CD4-positive, alpha-beta T cell treated with Interferon gamma for 1 hour (primary cell): ENCODE measurements around the gene SYK.
"Not testable (repeated sequence)": the region's sequence is repeated elsewhere in the genome, so short reads cannot be mapped to it uniquely, and the experiment has no call there.

Source experiments
- DNase-seq: peaks from one replicate; pipeline ENCODE4 v3.0.0-alpha.2; 2020

The SYK gene

DNA sequence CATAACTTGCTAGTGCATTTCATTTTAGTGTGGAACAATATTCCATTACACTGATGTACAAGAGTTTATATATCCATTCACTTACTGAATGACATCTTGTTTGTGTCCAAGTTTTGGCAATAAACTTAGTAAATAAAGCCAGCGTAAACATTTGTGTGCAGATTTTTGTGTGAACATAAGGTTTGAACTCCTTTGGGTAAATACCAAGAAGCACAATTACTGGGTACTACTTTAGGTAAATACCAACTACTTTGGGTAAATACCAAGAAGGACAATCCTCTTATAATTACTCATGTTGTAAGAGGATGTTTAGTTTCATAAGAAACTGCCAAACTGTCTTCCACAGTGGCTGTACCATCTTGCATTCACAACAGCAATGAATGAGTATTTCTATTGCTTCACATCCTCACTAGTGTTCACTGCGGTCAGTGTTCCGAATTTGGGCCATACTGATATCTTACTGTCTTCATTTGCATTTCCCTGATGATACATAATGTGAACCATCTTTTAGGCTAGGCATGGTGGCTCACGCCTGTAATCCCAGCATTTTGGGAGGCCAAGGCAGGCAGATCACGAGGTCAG lies 2.3 kb upstream of the SYK start:
- no peak for DNase-seq

GRCh38 chr9:90801973-90802322 lies 329 bp downstream of the SYK start:
- no peak for DNase-seq

- DNase-seq = no peak
These were observed 867 bp downstream of the SYK start for GRCh38 chr9:90802386-90802985.

- no peak for DNase-seq
These were observed 2.4 kb downstream of the SYK start for GRCh38 chr9:90803860-90804593.

DNA sequence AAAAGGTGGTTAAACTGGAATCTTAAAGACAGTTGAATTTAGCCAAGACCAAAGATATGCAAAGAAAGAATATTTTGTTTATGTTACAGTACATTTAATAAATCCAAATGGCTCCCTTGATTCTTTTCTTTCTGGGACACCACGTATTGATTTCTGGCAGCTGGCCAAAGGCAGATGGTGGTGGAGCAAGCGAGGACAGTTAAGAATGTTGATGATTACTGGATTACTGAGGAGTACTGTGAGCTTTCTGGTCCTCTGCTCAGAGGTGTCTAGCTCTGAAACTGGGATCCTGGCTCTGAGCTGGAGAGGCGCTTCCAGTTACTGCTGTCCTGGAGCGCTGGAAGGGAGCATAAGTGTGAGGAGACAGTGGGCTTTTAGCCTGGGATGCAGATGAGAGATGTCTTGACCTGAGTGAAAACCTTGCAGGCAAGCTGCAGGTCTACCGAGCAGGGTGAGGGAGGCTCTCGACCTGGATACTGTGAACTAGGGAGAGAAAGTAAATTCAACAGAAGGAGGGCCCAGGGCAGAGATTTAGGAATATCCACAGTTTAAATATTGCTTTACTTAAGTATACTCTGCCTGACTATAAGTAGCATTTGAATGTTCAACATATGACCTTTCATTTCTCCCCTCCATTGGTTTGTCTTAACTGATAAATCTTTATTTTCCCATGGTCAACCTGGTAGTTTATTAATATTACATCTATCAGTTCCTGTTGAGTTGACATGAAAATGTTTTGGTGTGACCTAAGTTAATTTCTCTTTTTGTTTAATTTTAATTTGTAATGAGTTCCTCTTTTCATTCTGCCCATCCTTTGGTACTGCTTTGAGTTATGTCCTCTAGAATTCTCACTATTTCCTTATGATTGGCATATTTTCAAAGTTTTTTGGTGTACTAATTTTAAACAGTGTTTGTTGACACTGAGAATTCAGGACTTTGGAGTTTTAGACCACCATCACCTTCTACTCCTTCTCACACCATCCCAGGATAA lies 3.7 kb downstream of the SYK start:
- DNase-seq = no peak

DNA sequence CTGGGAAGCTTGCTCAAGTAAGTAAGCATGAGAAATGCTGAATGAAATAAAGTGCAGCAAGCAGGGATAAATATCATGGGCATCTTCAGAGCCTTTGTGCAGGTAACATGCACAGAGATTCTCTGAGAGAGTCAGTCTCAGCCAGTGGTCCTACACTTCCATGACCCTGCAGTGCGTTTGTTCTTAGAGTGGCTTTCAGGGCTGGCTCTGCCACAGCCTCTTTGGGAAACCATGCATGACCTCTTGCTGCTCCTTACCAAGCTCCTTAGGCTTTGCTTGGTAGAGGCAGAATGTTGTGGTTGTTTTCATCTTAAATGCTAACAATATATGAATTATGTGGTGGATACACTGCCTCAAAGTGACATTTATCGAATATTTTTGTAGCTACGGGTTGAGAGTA lies 5.4 kb downstream of the SYK start:
- no peak for DNase-seq

GRCh38 chr9:90808398-90808797 lies 6.8 kb downstream of the SYK start:
- no peak for DNase-seq

DNA sequence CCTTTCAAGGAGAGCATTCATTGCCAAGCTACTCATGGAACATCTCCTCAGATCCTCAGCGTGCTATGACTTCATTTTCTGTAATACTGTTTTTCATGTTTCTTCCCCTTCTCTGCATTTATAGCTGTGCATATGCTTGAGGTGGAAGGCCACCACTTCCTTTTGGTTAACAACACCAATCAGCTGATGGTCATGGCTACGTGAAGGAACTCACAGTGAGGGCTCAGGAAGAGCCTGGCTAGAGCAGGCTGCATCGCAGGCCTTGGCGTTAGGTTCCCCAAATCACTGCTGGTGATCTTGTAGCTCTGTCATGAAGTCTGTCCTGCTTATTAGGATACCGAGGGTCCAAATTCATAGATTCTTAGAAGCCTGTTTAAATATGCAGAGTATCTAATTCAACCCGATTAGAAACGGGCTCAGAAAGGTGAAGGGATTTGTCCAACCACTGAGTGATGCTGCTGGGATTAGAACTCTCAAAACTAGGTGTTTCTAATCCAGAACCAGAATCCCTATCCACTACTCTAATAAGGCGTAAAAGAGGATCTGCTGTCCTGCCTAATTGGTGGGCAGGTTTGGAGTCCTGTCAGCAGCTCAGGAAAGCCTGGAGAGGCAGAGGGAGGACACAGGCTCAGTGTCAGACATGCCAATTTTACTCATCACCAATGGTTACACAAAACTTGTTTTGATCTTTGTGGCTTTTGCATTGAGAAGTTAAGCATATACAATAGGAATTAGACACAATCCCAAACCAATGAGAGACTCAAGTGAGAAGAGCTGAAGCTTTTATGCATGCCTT lies 7.5 kb downstream of the SYK start:
- DNase-seq = peak; percentile 36

- no peak for DNase-seq
These were observed 9.1 kb downstream of the SYK start for GRCh38 chr9:90810691-90811090.

- no peak for DNase-seq
These were observed 11.4 kb downstream of the SYK start for GRCh38 chr9:90813046-90813445.

- DNase-seq = no peak
These were observed 11.9 kb downstream of the SYK start for GRCh38 chr9:90813523-90813922.

DNA sequence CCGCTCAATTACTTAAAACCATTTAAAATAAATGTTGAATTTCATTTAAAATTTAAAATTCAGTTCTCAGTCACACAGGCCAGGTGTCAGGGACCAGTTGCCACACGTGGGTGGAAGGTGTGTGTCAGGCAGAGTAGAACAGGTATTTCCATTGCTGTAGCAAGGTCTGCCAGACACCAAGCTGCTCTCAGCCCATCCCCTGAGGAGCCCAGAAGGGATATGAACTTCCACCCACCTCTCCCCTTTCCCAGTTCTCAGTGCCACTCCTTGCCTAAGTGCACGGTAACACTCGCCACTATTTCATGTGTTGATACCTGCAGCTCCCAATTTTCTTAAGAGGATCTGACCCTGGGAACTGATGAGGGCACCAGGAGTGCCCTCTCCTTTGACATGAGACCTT lies 12.7 kb downstream of the SYK start:
- DNase-seq = no peak

DNA sequence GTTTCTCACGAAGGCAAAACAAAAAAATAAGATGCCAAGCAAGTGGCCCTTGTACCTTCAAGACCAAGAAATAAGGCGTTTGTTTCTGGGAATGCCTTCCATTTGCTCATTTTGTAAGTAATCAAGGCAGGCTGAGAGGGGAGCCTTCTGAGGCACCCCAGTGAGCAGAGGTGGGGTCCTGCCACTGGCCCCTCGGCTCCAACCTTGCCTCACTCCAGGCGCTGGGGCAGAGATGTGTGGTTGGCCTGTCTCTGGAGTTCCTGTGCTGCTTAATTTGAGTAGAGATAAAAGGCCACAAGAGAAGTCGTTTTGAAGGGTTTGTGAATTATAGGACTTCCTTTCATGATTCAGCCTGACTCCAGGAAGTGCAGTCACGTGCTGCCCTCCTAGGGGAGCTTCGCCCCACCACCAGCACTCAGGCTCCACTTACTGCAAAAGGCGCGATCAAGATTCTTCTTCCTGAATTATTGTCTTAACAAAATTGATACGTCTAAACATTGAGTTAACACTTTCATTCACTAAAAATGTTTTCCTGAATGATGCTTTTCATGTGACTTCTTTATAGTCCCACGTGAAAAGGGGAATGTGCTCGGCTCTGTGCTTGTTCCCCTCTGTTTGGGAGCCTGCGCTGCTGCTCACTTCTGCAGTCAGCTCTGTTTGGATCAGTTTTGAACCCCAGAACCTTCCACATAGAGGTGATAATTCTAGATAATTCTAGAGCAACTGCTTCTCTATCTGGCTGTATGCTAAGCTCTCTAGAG lies 13.7 kb downstream of the SYK start:
- DNase-seq = peak; percentile 37

DNA sequence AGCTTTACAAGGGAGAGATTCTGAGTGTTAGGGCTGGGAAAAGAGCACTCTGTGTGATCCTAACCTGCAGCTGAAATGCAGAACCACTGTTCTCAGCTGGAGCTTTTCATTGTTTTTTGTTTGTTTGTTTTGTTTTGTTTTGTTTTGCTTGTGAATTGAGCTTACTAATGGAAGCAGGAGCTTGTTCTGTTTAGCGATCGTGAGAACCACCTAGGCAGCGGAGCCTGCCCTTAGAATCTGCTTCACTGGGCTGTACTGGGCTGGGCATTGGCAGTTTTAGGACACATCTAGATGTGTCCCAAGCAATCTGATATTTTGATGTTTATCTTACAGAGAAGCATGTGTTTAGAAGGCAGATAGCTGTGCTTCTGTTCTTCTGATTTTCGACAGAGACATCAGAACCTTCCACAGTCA lies 14.3 kb downstream of the SYK start:
- DNase-seq = no peak

- no peak for DNase-seq
These were observed 15.1 kb downstream of the SYK start for GRCh38 chr9:90816690-90817089.

DNA sequence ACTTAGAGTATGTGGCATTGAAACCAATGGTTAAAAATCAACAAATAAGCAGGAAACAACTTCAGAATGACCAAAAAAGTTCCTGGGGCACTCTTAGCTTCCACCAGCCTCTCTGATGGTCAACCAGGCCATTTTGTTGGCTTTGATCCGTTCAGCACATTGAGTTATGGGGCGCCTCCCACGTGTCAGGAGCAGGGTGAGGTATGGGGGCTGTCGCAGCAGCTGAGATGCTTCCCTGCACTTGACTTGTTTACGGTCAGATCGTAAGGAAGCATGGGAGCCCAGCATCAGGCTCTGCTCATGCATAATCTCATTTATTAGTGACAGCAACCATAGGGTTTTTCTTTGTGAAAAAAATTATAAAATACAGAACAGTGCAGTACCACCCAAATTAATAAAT lies 16.7 kb downstream of the SYK start:
- no peak for DNase-seq

DNA sequence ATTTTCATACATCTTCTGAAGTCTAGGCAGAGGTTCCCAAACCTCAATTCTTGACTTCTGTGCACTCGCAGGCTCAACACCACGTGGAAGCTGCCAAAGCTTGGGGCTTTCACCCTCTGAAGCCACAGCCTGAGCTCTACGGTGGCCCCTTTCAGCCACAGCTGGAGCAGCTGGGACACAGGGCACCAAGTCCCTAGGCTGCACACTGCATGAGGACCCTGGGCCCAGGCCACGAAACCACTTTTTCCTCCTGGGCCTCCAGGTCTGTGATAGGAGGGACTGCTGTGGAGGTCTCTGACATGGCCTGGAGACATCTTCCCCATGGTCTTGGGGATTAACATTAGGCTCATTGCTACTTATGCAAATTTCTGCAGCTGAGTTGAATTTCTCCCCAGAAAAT lies 18.8 kb downstream of the SYK start:
- not testable (repeated sequence) for DNase-seq

DNA sequence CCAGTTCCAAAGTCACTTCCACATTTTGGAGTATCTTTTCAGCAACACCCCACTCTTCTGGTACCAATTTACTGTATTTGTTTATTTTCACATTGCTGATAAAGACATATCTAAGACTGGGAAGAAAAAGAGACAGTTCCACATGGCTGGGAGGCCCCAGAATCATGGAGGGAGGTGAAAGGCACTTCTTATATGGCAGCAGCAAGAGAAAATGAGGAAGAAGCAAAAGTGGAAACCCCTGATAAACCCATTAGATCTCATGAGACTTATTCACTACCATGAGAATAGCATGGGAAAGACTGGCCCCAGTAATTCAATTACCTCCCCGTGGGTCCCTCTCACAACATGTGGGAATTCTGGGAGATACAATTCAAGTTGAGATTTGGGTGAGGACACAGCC lies 19.6 kb downstream of the SYK start:
- DNase-seq = not testable (repeated sequence)

- no peak for DNase-seq
These were observed 20.1 kb downstream of the SYK start for GRCh38 chr9:90821697-90822096.

- DNase-seq = no peak
These were observed 21.2 kb downstream of the SYK start for GRCh38 chr9:90822866-90823265.

DNA sequence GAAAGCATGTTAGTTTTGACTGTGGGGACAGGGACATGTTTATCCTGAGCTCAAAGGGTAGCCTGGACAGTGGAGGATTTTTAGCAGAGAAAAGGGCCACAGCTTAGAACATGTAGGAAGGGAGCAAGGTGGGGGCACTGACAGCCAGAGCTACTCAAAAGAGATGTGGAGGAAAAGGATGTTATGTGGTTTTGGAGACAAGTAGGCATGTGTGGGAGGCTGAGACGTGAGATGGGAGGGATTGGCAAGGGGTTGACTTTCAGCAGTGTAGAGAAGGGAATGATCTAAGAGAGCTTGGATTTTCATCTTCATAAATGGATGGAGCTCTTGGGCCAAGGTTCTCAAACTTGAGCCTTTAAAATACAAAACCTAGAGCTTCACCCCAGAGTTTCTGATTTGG lies 24.0 kb downstream of the SYK start:
- no peak for DNase-seq
